ENCODE results near the gene SLC39A11.

DNA sequence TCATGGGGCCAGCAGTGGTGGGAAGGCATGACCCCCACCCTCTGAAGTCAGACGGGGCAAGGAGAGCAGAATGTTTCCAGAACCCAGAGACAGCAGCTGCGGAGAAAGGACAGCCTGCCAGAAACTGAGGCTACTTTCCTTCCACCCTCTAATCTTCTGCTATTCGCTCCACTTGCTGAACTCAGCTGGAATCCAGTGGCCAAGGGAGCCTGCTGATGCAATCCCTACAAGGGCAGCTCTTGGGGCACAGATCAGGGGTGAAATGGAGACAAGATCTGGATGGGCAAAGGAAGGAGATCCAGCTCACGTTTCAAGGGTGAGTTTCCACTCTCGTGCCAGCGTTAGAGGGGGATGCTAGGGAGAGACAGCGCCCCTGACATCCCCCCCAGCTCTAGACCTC, 479.1 kb downstream of the SLC39A11 start:
- no peak for TF ChIP-seq EZH2 (IDR thresholded peaks at IDR 0.05; ENCODE audit: borderline replicate concordance, low read depth, low read length, poor library complexity, severe bottlenecking)
- TF ChIP-seq, protein P1, sequence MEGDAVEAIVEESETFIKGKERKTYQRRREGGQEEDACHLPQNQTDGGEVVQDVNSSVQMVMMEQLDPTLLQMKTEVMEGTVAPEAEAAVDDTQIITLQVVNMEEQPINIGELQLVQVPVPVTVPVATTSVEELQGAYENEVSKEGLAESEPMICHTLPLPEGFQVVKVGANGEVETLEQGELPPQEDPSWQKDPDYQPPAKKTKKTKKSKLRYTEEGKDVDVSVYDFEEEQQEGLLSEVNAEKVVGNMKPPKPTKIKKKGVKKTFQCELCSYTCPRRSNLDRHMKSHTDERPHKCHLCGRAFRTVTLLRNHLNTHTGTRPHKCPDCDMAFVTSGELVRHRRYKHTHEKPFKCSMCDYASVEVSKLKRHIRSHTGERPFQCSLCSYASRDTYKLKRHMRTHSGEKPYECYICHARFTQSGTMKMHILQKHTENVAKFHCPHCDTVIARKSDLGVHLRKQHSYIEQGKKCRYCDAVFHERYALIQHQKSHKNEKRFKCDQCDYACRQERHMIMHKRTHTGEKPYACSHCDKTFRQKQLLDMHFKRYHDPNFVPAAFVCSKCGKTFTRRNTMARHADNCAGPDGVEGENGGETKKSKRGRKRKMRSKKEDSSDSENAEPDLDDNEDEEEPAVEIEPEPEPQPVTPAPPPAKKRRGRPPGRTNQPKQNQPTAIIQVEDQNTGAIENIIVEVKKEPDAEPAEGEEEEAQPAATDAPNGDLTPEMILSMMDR (conservative IDR thresholded peaks at IDR 0.05; ENCODE audit: low read depth, low read length), result no peak
